Ecto neural progenitor cell (in vitro differentiated cells): ENCODE data around the gene TRIM63.

ENCODE experiments used
- DNase-seq: peaks from one replicate; pipeline ENCODE4 v3.0.0-alpha.2; 2018; ENCODE audit warnings: low spot score

Gene TRIM63

DNA sequence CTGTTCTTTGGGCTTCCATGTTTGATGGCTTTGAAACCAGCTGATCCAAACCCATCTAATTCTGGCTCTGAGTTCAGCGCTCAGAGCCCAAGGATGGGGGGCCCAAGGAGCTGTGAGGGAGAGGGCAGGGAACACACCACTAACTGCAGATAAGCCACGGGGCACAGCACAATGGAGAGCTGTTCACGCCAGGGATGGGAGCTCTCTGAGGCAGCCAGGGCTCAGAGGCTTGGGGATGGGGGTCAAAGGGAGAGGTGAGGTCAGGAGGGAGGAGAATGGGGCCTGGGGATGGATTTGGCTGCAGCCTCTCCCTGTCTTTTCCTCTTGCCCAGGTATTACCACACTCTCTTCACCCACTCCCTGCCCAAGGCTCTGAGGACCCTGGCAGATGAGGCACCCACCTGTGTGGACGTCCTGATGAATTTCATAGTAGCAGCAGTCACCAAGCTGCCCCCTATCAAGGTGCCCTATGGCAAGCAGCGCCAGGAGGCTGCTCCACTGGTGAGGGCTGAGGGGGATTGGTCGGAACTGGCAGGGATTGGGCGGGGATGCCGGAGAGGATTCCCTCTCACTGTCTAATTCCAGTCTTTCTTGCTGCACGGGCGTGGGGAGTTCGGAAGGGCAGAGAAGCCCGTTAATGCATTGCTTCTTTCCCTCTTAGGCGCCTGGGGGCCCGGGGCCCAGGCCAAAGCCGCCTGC is 32.8 kb downstream of the TRIM63 start:
- DNase-seq = no peak

DNA sequence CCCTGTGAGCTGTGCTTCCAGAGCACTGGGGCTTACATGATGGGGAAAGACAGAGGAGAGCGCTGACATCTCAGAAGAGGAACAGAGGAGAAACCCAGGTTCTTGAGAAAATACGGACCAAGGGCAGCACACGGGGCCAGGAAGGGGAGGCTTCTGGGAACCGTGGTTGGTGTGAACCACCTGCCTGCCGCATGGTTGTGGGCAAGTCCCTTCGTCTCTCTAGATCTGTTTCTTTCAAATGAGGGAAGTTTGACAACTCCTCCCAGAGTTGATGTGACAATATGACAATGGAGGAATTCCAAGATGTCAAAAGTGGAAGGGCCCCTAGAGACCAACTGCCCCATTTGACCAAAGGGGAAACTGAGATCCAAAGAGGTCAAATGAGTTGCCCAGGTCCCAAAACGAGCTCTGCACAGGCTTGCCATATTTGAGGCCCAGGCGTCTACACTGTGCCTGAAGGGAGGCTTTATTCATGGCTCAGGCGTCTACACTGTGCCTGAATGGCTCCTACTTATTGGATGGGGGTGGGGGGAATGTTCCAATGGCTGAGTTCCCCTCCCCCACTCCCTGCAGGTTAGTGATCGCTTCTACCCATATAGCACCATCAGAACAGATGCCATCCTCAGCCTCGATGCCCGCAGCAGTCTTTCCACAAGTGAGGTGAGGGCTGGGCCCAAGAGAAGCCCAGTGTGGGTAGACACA is 34.6 kb downstream of the TRIM63 start:
- DNase-seq = no peak

DNA sequence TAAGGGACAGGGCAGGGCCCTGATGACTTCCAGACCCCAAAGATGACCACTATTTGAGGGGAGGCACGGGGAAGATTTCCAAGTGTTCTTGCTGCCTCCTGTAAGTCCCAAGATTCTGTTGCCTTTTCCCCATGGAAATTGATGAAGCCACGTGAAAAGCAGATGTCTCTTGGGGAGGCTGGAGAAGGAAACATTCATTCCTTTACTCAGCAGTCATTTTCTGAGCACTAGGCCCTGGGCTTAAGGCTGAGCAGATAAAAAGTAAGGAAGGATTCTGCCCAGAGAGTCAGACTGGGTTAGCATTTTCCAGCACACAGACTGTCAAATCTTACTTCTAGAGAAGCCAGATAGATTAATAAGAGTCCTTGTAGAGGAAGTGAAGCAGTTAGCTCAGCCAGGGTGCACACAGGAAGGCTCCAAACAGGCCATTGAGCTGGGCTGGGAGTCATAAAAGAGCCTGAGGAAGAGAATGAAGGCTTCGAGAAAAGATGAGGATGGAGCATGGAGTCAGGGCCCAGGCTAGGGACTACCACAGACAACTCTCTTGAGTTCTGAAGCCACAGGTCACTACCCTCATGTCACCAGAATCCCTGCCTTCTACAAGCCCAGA is 35.7 kb downstream of the TRIM63 start:
- DNase-seq = no peak

DNA sequence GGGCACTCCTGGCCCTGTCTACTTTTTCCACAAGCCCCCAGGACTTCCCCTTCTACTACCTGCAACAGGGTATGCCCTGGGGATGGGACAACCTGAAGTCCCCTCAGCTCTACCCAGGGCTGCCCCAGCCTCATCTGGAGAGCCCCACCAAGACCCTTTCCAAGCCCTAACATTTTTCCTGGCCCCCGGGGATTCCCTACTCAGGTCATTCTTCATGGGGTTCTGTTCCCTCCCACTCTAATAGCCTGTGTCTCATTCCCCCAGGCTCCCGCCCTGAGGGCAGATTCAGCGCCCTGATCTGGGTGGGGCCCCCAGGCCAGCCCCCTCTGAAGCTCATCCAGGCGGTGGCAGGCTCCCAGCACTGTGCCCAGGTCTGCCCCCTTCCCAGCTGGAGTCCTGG is 36.2 kb downstream of the TRIM63 start:
- no peak for DNase-seq

DNA sequence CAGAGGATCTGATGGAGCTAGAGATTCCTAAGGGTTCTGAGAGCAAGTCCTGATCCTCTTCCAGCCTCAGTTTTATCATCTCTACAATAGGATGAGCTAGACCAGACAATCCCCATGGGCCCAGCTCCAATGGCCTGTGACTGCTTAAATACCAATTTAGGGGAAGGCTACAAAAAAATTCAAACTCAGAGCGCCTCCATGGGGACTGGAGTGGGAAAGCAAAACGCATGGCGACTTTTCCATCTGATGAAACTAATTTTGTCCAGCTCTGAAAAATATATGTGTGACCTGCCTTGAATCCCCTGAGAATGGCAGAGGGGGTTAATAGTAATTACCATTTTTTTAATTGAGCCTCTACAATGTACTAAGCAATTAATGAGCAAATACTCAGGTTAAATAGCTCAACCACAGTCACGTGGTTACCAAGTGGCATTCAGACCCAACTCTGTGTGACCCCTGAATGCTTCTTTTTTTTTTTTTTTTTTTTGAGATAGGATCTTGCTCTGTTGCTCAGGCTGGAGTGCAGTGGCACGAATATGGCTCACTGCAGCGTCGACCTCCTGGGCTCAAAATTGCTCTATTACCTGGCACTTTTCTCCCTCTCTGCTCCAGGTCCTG is 37.5 kb downstream of the TRIM63 start:
- DNase-seq = no peak

DNA sequence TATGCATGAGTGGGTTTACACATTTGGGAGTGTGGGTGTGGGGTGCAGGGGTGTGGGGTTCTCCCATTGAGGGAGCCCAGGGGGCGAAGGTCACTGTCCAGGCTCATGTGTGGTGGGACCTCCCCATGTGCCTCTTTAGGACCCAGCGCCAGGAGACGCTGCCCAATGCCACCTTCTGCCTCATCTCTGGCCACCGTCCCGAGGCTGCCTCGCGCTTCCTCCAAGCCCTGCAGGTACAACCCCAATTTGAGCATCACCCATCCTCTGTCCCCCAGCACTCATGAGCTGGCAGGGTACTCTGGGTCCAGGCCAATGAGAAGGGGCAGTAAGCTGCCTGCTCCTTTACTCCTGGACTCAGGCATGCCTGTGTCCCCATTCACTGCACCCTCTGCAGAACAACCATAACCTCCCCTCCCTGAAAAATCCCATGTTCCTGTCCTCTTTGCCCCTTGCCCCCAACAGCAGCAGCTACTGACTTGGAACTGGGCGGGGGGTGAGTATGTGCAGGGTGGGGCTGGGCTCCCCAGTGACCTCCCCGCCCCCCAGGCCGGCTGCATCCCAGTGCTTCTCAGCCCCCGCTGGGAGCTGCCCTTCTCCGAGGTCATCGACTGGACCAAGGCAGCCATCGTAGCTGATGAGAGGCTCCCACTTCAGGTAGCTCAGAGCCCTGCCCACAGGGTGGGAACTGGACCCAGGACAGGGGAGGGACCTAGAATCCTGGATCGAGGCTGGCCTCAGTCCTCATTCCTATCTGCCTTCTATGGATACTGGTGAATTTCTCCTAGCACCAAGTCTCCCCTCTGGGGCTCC is 38.2 kb downstream of the TRIM63 start:
- no peak for DNase-seq

DNA sequence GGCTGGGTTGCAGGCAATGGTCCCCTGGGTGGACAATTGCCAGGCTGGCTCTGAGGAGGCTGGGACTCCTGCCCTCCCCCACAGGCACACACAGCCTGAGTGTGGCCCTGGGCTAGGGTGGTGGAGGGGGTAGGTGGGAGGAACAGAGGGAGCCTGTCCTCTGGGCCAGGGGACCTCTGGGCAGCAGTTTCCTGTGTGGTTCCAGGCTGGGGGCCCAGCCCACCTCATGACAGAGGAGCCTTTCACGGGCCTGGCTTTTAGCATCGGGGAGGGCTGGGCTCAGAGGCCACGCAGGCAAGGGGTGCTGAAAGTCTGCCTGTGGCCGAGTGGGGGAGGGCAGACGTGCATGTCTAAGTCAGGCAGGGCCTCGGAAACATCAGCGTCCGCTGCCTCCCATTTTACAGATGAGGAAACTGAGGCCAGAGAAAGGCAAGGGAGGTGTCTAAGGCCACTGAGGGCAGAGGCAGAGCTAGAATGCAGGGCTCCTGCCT is 38.9 kb downstream of the TRIM63 start:
- no peak for DNase-seq

DNA sequence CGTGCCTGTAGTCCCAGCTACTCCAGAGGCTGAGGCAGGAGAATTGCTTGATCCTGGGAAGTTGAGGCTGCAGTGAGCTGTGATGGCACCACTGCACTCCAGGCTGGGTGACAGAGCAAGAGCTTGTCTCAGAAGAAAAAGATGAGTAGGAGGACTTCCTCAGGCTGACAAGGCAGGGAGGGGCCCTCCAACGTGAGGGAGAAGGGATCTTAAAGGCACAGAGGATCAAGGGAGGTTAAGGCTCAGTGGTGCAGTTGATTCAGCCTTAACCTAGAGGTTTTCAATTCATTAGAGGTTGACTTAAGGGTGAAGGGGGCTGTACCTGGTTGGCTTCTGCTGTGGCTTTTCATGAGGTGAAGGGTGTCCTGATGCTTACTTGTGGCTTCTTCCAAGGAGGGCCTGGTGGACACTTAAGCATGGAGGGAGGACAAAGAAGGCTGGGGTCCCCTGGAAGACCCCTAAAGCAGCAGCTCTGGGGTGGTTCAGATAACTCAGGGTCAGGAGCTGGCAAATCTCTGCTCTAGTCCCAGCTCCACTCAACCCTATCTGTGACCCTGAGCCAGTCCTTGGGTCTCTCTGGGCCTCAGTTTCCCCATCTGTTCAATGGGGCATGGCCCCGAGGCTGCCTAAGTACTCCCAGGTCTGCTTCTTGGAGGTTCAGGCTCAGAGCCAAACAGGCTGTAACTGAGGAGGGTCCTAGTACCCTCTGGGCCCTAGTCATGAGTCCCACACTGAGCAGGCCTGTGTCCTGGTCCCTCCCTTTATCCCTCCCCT is 39.5 kb downstream of the TRIM63 start:
- DNase-seq = no peak

DNA sequence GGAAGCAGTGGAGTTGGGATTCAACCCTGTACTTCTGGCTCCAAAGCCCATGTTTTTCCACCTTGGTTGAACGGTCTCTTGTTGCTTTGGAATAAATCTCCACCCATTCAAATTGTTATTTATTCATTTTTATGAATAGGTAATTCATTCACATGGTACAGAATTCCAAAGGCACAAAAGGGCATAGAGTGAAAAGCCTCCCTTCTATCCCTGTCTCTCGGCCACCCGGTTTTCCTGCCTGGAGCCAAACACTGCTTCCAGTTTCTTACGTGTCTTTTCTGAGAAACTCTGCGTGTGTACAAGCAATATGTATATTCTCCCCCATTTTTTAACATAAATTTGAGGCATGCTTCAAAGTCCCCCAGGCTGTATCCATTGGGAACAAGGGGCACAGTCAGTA is 41.9 kb downstream of the TRIM63 start:
- no peak for DNase-seq

DNA sequence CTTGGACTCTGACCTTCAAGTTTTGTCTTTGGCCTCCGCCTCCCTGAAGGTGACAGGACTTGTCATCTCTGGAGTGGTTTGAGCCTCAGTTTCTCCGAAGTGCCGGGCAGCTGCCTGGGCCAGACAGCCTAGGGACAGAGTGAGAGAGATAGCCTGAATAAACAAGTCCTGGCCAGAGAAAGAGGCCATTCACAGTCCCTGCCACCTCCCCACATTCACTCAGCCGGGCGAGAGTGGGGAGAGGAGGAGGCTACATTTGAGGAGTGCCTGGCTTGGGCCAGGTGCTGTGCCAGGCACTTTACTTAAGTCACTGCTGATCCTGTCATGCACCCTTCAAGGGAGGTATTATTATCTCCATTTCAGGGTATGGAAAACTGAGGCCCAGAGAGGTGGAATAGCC is 42.4 kb downstream of the TRIM63 start:
- DNase-seq = no peak

DNA sequence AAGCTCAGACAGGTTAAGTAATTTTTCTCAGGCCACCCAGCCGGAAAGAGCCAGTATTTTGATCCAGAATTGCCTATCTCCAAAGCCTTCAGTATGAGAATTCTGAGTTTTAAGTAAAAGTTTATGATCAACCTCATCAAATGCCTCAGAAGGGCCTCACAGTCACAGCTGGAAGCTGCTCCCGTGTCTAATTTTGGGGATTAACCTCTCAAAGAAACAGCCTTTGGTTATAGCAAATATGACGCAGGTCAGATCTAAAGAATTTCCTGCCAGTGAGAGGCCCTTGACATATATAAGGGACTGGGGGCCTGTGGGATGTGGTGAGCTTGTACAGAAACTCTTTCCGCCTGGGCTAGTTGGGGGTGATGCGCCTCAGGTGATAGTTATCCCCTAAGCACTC is 43.6 kb downstream of the TRIM63 start:
- DNase-seq = no peak

DNA sequence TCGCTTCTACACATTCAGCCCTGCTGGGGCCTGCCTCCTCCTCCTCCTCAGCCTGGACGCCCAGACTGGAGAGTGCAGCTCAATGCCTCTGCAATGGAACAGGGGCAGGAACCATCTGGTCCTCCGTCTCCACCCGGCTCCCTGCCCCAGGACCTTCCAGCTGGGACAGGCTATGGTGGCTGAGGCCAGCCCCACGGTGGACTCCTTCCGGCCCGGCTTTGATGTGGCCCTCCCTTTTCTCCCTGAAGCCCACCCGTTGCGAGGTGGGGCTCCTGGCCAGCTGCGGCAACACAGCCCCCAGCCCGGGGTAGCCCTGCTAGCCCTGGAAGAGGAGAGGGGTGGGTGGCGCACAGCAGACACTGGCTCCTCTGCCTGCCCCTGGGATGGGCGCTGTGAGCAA is 44.4 kb downstream of the TRIM63 start:
- DNase-seq = no peak

DNA sequence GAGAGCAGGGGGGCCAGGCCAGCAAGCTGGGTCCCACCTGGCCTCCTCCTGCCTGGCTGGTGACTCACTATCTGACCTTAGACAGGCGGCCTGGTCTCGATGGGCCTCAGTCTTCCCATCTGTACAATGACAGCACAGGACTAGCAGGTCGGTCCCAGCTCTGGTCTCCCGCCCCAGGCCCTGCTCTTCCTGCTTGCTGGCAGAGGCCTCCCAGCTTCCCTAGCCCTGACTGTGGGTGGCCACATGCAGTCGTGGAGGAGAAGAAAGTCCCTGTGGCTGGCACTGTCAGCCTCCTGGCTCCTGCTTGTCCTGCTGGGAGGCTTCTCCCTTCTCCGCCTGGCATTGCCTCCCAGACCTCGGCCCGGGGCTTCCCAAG is 45.0 kb downstream of the TRIM63 start:
- no peak for DNase-seq

DNA sequence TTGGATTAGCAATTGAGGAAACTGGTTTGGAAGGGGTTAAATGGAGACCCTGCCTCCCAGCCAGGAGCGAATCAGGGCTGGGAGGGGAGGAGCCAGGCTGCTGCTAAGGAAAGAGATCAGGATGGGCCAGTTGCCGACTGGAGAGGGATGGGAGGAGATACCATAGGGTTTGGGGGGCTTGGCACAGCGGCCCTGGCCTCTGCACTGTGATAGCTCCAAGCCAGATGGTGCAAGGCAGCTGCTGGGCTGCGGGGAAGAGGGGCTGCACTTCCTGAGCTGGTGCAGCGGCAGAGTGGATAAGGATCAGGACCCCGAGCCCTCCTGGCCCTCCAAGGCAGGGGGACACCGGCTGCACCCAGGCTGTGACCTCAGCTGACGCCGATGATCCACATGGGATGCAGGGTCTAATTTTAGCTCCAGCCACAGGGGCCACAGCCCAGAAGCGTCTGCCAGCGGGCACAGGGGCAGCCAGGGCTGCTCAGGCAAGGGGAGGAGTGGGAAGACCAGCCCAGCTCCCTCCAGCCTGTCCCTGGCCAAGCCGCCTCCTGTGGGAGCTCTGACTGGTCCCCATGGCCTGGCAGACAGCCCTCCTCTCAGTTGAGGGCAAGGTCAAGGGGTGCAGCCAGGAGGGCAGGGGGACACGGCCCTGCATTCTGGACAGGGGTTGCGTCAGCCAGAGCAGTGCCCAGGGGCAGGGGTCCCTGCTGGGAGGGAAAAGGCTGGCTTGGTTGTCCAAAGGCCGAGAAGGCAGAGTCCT is 45.6 kb downstream of the TRIM63 start, which contains the start of gene EXTL1:
TSS of gene EXTL1 (plus strand) at position 129 of the 757 bp plus-strand sequence. CDS start 872 bp downstream, outside the sequence.
- DNase-seq = peak; percentile 83

DNA sequence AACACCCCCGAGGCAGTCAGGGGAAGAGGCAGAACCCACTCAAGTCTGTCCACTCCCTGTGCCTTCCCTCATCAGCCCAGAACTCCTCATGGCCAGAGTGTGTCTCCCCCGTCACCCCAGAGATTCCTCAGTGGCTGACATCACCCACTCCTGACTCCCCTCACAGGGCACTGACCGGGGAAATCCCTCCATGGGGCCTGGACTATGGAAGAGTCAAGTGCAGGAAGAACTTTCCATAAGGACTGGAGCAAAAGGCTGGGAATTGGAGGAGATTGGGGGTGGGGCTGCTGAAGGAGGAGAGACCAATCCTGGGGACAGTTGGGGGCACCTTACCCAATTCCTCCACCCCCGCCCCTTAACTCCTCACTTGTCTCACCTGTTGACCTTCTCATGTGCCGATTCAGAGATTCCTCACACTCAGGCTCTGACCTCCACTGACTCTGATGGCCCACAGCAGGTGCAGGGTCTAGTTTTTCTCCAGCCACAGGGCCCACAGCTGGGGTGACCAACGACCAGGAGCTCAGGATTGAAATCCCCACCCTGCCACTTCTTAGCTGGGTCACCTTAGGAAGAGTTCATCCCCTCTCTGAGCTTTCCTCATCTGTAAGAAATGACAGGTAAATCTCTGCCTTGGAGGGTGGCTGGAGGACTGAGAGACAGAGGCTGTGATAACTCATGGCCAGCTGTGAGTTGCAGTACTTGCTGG is 46.3 kb downstream of the TRIM63 start:
- no peak for DNase-seq

DNA sequence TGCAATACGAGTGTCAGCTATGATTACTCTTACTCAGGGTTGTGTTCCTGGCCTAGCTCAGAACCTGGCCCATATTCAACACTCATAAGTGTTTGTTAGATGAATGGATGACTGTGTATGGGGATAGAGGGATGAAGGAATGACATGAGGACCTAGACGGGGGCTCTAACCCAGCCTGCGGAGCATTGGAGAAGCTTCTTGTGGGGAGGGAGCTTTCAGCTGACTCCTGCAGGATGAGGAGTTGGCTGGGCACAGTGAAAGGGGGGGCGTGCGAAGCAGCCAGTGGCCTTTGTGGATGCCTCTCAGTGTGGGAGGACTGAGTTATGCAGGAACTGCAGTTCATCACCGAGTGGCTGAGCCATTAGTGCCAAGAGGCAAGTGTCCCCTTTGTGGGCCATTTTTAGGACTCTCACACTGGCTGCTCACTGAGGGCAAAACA is 47.1 kb downstream of the TRIM63 start:
- no peak for DNase-seq

DNA sequence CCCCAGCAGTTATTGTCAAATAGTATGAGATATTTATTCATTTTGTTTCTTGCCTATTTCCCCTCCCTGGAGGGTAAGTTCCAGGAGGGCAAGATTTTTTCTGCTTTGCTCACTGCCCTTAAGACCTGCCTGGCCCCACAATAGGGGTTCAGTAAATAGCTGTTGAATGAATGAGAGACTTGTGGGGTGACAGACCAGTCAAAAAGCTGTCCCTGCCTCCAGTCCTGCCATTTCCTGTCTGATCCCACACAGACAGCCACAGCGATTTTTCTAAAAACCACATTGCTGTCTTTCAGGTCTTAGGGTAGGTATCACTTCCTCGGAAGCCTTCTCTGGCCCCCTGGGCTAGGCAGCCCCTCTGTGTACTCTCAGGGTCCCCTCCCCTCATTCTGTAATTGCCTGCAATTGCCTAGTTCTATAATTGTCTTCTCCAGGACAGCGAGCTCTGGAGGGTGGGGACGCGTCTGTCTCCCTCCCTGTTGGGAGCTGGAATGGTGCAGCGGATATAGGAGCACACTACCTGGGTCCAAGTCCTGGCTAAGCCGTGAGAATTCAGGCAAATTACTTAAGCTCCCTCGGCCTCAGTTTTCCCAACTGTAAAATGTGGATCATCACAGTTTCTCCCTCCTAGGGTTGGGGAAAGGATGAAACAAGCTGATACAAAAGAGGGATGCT is 47.7 kb downstream of the TRIM63 start:
- DNase-seq = no peak

DNA sequence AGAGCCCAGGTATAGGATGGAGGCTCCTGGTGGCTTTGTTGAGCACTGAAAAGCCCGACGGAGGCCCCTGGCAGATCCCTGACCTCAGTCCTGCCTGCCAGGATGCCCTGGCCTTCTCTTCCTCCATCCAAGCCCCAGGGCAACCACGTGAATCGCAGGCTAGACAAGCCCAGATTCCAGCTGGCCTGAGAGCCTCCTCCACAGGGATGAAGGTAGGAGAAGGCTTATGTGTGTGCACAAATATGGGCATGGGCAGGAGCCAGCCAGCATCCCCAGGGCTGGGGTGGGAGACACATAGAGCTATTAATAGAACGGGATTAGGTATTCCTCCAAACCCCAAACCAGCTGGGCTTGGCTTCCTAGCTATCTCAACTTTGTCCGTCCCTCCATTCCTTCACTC is 49.8 kb downstream of the TRIM63 start:
- no peak for DNase-seq

DNA sequence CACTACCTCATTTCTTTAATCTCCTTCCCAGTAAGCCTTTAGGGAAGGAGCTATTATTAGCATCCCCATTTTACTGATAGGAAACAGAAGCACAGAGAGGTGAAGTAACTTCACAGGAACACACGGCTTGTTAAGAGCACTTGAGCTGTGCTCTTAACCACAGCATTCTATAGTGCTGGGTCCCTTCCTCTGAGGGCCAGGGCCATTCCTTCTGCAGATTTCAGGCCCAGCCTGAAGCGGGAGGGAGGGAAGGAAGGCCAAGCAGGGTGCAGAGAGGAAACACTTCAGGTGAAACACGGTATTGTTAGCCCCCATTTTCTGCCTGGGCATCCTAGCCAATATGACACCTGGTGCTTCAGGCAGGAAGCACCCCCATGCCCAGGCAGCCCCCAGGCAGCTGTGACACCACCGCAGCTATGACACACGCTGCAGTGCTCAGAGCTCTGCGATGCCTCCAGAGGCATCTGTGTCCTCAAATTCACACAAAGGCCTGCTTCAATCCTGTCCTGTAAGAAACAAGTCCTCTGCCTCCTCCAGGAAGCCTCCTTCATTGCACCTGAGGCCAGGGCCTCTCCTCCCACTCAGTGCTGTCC is 50.4 kb downstream of the TRIM63 start:
- DNase-seq = no peak
